Measurements from ENCODE around the gene PHC2.

PHC2 gene

DNA sequence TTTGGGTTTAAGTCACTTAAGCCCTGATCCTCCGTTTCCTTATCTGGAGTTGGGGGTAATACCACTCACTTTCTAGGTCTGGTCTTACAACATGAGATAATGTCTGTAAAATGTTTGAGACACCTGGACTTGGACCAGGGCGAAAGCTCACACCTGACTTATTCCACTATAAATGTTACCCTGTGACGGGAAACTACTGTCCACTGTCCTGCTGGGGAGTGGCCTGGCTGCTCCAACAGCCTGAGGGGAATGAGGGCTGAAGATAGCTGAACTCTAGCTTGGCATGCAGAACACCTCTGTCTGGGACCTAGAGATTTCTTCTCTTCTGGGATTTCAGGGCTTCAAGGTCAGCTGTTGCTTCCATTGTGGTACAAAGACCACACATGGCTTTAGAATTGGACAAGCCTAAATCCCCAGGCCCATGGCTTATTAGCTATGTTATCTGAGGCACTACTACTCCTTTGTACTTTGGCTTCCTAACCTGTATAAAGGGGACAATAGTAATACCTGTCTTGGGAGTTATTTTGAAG lies 100.5 kb downstream of the PHC2 start:
- no peak for DNase-seq (ENCODE audit: low read depth in 2 of 2)

DNA sequence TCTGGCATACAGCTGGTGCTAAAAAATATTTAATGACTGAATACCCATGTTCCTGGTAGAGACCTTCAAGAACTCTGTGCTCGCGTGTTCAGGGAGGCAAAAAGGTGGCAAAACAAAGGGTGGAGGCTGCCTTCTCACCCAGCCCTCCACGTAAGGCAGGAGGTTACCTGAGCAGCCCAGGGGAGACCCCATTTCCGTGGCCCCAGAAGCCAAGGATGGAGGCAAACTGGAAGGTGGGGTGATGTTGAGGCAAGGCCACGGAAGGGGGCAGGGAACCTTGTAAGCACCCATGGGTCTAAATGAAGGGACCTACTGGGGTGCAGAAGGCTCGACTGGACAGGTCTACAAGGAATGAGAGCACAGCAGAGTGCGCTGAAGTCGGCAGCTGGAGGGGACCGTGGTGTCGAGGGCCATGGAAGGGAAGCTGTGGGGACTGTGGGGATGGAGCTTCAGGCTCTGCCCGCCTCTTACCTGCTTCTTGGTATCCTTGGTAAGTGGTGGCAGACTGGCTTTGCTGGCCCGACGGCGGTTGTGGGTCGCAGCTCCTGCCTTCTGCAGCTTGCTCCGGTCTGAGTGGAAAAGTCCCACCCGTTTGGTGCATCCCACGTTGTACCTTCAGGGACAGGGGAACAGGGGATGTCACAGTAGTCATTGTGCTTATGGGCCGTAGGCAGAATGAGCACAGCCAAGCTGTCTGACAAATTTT lies 101.1 kb downstream of the PHC2 start:
- DNase-seq (ENCODE audit: low read depth in 2 of 2) = no peak

DNA sequence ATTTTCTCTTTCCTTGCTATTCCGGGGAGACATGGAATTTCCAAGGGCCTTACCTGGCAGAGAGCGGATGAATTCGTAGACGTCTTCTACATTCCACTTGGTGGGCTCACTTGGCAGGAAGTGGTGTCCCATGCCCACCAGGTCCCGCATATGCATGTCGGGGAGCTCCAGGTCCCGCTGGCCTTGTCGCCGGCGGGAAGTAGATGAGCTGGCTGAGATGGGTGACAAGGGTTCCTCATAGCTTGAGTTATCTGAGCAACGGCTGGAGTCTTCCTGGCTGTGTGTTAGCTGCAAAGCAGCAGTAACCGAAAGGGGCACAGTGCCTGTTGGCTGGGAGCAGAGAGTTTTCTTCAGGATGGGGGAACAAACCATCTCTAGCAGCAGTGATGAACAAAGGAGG lies 102.1 kb downstream of the PHC2 start:
- DNase-seq (ENCODE audit: low read depth in 2 of 2) = no peak

DNA sequence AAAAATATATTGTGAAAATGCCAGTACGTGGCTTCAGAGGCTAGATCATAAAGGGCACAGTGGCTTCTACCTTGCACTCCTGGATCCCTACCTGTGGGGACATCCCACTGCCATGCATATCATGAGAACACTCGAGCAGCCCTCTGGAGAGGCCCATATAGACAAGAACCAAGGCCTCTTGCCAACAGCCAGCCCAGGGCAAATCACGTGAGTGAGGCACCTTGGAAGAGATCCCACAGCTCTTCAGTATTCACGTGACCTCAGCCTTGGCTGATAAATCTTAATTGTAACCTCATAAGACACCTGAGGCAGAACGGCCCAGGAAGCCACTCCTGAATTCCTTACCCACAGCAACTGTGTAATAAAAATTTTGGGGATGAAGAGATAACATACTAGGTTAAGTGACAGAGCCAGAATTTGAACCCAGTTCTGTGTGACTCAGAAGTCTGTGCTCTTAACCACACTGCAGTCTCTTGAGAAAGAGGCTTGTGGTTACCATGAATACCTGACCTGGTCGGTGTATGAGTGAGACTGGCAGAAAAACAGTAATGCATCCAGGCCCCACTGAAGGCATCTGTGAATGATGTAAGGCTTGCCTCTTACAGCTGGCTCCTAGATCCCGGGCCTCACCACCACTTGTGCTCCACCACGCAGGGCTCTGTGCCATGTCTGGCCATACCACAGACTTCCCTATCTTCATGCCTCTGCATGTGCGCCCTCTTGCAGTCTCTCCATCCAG lies 103.1 kb downstream of the PHC2 start:
- no peak for DNase-seq (ENCODE audit: low read depth in 2 of 2)

DNA sequence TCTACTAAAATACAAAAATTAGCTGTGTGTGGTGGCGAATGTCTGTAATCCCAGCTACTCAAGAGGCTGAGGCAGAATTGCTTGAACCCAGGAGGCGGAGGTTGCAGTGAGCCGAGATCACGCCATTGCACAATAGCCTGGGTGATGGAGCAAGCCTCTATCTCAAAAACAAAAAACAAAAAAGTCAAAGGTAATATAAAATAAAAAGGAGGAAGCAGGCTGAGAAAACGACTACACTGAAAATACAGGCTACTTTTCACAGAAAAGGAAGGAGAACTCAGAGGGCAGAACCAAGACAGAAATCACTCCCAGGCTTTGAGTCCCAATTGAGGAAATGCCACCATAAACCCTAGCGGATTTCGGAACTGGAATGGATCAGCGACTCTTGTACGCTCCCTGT lies 104.1 kb downstream of the PHC2 start:
- no peak for DNase-seq (ENCODE audit: low read depth in 2 of 2)

DNA sequence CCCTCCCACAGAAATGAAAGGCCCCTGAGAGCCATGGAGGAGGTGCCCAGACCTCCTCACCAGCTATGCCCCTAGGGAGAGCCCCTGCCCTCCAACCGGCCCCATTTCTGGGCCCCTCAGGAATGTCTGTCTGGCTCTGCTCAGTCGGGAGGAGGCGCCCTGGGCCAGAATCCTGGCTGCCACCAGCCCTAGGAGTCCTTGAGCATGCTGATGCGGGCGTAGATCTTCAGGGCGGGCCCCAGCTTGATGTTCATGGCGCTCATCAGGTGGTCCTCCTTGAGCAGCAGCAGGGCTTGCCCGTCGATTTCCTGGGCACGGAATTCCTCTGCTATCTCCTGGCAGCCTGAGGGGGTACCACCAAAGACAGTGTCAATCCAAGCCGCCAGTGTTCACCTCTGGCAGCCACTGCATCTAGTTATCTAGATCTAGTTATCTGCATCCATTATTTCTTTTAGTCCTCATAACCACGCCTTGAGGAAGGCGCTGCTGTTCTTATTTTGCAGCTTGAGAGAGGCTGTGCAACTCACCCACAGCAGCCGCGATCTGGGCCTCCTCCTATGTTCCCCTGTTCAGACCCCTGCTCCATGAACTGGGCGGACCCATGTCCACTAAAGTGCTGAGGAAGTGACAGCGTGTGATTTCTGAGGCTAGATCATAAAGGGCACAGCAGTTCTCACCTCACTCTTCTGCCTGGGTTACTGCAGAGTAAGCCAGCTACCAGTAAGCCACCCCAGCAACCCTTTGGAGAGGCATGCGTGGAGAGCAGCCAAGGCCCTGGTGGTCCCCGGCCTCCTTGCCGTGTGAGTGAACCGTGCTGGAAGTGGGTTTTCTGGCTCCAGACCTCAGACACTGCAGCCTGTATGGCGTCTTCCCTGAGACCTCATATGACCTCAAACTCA lies 106.0 kb downstream of the PHC2 start:
- no peak for DNase-seq (ENCODE audit: low read depth in 2 of 2)

DNA sequence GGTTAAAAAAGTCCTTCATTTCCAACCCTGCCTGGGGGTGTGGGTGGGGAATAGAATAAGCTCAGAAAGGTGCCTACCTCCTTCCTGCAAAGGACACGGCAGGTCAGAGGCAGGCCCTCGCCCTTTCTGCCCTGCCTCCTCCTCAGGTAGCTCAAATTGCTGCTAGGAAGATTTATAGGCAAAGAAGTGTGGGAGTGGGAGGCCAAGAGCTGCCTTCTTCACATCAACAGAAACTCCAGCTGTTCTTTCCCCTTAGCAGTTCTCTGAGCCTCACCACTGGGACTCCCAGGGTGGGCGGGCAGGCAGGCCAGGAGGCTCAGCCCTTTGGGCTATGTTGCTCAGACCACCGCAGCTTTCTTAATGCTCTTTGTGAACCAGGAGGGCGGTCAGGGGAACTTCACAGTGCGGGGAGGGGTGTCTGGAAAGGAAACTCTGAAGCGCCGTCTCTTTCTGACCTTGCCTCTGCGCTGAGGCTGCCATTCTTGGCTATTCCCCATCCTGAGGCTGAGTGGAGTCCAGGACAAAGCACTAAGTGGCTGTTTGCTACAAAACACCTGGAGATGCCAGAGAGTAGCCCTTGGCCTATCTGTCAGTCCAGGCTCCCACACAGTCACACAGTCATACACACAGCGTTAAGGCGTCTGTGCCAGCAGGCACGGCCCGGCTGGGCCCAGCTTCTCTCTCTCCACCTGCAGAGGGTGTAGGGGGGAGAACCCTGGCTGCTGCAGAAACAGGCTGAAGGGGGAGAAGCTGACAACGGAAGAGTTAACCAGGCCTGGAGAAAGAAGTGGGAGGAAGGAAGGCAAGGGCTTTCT lies 107.0 kb downstream of the PHC2 start:
- DNase-seq (ENCODE audit: low read depth in 2 of 2) = no peak

DNA sequence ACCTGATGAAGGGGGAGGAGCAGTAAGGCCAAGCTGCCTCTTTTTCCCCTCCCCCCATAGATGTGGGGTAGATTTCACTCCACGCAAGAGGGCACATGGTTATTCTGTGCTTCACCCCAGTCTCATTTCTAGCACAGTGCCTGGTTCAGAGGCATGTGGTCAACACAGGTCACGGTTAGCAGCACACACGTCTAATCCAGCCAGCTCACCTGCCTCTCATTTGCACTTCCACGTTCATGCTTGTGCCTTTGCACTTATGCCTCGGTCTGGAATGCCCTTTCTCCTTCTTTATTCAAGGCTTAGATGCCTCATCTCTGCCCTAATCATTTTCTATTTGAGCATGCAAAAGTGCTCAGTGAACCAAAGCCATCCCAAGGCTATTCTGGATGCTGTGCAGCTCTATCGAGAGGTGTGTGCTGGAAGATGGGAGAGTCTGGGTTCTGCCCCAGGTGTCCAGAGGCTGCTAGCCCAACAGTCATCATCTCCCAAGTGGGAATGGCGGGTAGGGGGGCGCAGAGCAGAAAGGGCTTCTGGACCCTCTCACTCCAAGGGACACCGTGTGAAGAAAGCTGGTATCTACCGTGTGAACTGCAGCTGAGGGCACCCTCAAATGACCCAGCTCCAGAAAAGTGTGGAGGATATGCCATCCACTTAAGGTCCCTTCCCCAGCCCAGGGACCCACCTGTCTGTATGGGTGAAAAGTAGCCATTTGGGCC lies 107.9 kb downstream of the PHC2 start:
- DNase-seq (ENCODE audit: low read depth in 2 of 2) = no peak

DNA sequence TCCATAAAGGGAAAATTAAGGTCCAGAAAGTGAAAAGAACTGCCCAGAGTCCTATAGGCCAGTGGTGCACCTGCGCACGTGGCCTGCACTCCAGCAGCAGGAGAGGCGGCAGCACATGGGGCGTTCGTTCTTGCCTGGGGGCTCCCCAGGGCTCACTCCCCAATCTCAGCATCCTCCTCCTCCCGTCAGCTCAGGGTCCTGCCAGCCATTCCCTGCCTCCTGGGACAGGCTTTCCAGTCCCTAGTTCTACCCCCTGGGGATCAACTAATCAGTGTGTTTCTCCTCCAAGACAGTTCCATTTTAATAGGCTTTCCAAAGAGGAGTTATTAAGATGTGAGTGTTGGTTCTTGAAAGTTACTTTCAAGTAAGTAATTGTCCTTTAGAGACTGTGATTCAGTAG lies 108.8 kb downstream of the PHC2 start:
- DNase-seq (ENCODE audit: low read depth in 2 of 2) = no peak

DNA sequence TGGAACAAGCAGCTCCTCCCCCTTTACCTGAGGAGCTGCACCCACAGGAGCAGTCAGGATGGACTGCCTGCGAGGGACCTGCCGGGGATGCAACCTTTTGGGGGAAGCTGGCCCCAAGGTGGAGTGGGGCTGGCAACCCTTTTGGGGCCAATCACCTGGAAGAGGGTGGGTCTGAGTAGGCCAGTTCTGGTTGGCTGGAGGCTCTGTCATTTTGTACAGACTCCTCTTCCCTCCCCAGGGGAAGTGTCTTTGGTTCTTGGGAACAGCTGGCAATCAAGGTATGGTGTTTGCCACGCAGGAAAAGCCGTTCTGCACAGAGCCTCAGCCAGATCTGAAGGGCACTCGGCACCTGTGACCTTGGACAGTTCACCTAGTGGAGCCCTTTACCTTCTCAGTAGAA lies 109.7 kb downstream of the PHC2 start:
- DNase-seq (ENCODE audit: low read depth in 2 of 2) = no peak

DNA sequence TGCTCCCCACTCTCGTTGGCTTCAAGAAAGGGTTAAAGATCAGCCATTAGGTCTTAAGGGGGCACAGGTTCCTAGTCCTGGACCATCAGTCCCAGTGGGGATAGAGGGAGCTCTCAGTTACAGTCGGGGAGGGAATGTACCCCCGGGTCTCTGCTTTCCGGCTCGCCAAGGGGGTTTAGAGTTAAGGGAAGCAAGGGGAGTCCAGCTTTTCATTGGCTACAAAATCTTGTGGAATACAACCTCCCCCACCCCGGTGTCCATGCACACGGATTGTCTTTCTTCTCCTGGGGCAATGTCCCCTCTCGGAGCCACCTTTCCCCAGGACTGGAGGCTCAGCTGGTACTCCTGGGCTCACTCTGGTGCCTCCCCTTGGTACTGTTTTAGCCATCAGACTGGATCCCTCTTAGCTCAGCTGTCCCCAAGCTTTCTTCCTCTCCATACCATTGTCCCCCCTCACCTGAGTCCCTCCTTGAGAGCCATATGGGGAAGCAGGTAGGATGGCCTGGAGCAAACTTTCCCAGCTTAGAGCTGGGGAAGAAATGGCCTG lies 110.2 kb downstream of the PHC2 start, which contains the start of gene A3GALT2:
TSS of gene A3GALT2 (minus strand) at position 480 of the 547 bp plus-strand sequence. CDS start at position 480, 0 bp downstream.
- no peak for DNase-seq (ENCODE audit: low read depth in 2 of 2)

DNA sequence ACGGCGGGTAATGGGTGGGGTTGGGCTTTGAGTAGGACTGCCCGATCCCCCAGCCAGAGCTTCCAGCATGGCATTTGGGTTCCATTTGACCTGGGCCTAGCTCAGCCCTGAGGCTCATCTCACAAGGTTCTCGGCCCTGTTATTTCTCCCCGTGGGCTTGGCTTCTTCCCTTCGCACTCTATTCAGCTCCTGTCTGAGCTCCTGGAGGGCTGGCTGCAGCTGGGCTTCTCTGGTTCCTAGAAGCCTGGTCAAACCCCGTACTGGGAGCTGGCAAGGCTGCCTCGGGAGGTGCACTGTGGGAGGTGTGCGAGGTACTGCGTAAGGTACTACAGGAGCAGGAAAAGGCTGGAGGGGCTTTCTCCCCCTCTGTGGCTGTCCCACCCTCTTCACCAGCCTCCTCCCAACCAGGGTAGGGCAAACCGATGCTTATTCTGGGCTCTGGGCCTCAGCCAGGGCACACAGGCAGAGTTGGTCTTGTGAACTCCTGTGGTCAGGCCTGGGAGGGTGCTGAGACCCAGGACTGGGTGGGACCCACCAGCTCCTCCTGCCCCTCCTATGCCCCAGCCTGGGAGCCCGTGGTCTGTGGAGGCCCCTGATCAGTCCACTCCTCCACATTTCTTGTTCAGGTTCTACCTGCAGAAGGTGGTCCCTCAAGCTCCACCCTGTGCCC lies 110.8 kb downstream of the PHC2 start:
- DNase-seq (ENCODE audit: low read depth in 2 of 2) = no peak

DNA sequence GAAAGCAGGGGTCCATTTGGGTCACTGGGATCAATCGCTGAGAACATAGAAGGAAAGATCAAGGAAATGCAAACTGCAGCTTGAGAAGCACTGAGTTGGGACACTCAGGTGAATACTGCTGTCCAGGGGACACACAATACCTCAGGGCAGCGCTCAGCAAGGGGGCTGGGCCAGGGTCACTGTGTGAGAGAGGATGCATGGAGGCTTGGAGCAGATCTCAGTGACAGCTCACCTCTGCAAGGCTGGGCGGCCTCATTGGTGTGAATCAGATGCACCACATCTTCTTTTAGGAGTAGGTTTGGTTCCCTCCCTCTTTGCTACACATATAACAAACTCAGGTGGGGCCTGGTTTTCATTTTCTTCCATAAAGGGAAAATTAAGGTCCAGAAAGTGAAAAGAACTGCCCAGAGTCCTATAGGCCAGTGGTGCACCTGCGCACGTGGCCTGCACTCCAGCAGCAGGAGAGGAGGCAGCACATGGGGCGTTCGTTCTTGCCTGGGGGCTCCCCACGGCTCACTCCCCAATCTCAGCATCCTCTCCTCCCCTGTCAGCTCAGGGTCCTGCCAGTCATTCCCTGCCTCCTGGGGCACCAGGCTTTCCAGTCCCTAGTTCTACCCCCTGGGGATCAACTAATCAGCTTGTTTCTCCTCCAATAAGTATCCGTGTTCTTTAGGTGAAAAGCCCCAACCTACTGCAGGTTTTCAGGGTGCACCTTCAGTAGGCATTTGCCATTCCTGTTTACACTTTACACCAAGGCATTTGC lies 111.5 kb downstream of the PHC2 start:
- no peak for DNase-seq (ENCODE audit: low read depth in 2 of 2)

DNA sequence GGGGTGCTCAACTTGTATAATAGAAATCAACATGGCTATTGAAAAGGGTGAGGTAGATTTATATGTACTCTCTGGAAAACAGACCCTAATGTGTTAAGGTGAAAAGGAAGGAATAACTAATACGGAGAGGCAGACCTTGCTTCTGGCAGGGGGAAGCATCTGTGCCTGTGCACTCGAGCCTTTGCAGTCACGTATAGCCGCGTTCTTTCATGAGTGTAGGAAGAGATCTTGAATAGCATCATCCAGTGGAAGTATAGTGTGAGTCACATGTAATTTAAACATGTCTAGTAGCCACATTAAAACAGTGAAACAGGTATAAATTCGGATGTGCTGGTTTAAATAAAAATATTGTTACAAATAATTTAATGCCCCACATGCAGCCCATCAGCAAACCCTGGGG lies 112.9 kb downstream of the PHC2 start:
- no peak for DNase-seq (ENCODE audit: low read depth in 2 of 2)

DNA sequence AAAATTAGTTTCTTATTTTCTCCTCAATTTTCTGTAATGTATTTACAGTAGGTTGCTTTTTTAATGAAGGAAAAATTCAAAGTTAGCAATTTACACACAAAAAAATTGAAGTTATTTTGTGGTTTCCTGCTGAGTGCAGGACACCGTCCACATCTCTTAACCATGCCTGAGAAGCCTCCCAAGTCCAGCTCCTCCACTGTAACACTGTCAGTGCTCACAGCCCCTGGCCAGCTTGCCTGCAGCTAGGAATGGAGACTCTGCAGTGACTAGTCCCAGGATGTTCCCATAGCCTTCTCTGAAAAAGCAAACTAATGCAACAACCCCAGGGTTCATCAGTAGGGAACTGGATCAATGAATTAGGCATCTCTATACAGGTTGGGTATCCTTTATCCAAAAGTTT lies 113.5 kb downstream of the PHC2 start:
- no peak for DNase-seq (ENCODE audit: low read depth in 2 of 2)

DNA sequence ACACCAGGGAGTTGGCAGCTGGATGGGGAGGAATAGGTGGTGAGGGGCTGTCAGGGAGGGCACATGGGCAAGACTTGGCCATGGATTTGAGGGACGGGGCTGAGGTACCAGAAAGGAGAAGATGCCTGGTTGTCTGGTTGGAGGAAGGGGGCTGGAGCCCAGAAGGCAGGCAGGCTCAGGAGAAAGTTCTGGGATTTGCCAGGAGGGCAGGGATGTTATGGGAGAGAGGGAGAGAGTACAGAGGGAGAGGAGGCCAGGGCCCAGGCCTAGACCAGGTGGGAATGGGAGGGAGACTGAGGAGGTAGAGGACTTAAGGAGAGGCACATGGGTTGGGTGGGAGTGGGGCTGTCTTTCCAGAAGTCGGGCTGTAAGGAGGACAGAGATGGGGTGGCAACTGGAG lies 114.3 kb downstream of the PHC2 start:
- DNase-seq (ENCODE audit: low read depth in 2 of 2) = no peak

DNA sequence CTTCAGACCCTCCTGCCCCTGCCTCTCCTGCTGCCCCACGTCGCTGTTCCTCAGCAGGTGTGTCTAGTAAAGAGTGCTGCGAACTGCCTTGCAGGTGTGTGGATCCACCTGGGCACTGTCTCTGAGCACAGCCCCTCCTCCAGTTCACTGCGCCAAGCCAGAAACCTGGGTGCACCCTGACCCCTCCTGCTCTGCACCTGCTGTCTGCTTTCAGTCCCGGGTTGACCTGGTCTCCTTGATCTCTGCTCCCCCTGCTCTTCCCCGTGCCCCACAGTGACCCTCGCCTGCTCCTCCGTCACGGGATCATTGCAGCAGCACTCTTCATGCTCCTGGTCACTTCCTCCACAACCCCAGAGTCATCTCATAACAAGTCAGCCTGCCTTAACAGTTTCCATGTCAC lies 116.5 kb downstream of the PHC2 start:
- DNase-seq (ENCODE audit: low read depth in 2 of 2) = no peak

DNA sequence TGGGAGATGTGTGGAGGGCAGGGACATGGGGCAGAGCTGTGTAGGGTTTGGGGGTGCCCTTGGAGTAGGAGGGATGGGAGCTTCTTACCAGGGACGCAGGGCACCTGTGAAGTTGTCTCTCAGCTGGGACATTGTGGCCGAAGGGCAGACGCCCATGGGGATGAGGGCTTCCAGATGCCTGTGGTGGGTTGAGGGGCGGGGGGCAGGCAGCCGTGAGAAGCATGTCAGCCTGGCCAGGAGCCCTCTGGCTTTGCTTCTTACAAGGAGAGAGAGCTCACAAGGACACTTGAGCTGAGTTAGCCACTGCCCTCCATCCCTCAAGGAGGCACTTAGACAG lies 118.5 kb downstream of the PHC2 start:
- no peak for DNase-seq (ENCODE audit: low read depth in 2 of 2)
